ENCODE measurements around the gene TSPAN32. TPM values are rescaled to one million over a fixed set of nuclear protein-coding genes. Genes with fewer than 3 reads are reported as not detected.

Gene TSPAN32
- total and polyA plus RNA-seq, 10 of the 15 experiments (the other 5 are each of a cell fraction or from before 2014, with no cell fraction given) = 0.08 TPM; not detected in 9

DNA sequence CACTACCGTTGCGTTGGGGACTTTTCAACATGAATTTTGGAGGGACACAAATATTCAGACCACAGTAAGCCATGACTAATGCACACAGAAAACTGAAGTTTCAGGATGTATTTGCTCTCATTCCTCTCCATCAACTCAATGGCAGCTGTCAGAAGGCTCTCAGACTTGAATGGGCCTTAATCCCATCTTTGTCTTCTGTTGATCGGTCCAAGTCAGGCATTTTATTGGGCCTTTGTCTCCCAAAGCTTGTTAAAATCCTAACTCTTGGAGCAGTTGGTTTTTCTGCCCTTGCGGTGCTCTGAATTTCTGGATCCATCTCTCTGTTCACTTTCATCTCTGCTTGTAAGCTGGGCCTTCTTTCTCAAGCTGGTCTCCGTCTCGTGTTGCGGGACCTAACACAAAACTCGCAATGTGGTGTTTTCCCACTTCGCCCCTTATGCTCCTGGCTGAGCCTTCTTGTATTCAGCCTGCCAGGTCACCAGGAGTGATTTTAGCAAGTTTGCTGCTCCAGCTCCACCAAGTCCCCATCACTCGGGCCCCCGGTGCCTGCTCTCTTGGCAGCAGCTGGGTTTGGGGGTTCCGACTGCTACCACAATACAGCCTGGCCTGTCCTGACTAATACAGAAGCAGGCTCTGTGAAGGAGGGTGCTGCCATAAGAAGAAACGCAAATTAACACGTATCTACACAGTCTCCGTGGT lies 27.0 kb downstream of the TSPAN32 start (continued):
- TF ChIP-seq, protein P1, sequence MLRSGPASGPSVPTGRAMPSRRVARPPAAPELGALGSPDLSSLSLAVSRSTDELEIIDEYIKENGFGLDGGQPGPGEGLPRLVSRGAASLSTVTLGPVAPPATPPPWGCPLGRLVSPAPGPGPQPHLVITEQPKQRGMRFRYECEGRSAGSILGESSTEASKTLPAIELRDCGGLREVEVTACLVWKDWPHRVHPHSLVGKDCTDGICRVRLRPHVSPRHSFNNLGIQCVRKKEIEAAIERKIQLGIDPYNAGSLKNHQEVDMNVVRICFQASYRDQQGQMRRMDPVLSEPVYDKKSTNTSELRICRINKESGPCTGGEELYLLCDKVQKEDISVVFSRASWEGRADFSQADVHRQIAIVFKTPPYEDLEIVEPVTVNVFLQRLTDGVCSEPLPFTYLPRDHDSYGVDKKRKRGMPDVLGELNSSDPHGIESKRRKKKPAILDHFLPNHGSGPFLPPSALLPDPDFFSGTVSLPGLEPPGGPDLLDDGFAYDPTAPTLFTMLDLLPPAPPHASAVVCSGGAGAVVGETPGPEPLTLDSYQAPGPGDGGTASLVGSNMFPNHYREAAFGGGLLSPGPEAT (IDR thresholded peaks at IDR 0.05; ENCODE audit: low read depth) = no peak
- TF ChIP-seq RAD51 (IDR thresholded peaks at IDR 0.05) = no peak
- TF ChIP-seq CEBPZ (IDR thresholded peaks at IDR 0.05; ENCODE audit: low read depth, low read length) = no peak

DNA sequence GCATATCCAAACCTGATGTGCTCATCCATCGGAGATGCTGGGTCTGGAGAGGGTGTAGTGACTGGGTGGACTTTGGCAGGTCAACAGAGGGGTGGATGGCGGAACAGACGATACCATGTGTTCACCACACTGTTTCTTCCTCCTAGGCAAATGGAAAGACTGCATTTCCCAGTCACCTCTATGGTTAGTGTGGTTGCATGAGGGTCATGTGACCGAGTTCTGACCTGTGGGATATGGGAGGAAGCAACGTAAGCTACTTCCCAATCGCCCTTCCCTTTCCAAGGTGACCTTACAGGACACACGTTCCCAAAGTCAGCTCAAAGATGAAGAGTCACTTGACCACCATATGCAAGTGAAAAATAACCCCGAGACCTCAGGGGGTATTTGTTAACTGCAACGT lies 27.7 kb downstream of the TSPAN32 start:
- Histone ChIP-seq H3K9me3 (replicated peaks; ENCODE audit: control insufficient read depth, insufficient read depth, low read length) (no peaks in the 10 kb centered on the region; the same call in 2 of the 3 replicates), H3K27me3 (replicated peaks in 1 of 2; ENCODE audit: control insufficient read depth in 2 of 2, insufficient read depth in 2 of 2, low read length in 1 of 2) (no peaks in the 10 kb centered on the region), H3K27ac (ENCODE audit: control insufficient read depth, insufficient read depth) (no peak overlapping the region), H3K4me2 (ENCODE audit: control insufficient read depth, insufficient read depth) (no peak overlapping the region), H3K79me2 (ENCODE audit: control insufficient read depth, insufficient read depth, low read length) (no peaks in the 10 kb centered on the region), H2AFZ (ENCODE audit: control insufficient read depth, low read depth, low read length) (no peak overlapping the region), H3K4me3 (no peak overlapping the region), H3K36me3 (ENCODE audit: control insufficient read depth in 2 of 2, insufficient read depth in 2 of 2, low read length in 1 of 2) (no peaks in the 10 kb centered on the region), H3K4me1 (ENCODE audit: control insufficient read depth, insufficient read depth, low read length) (no peaks in the 10 kb centered on the region), H4K20me1 (ENCODE audit: control insufficient read depth, insufficient read depth) (no peaks in the 10 kb centered on the region), H3K9ac (ENCODE audit: control insufficient read depth, insufficient read depth, low read length) (no peak overlapping the region)
- FAIRE-seq (no peak), ATAC-seq (no peak), DNase-seq (ENCODE audit: low read depth, low spot score) (no peak)
- no peak for TF ChIP-seq ATF7 (IDR thresholded peaks at IDR 0.05; ENCODE audit: low read depth)
- no peak for TF ChIP-seq BHLHE40 (IDR thresholded peaks at IDR 0.05; ENCODE audit: borderline replicate concordance in 1 of 2, low read depth in 2 of 2, low read length in 1 of 2)
- TF ChIP-seq PBX3 (IDR thresholded peaks at IDR 0.05; ENCODE audit: insufficient replicate concordance, low read depth, low read length) = no peak
- TF ChIP-seq GATAD2B (conservative IDR thresholded peaks at IDR 0.05; ENCODE audit: low read depth) = no peak
- BruUV-seq (replicated peaks) = no TSS peak
- in situ Hi-C loops (cut with MboI) (no loop called here), intact Hi-C loops (cut with micrococcal nuclease; ENCODE audit: unreplicated experiment) (no loop called here)
- CTCF ChIA-PET = no interaction called here
- SMC1A ChIA-PET (ENCODE audit: uncharacterized antibody, unreplicated experiment) = interaction anchor here (1.1 kb wide), 1 partner anchor 23 kb away, joined by 3 read pairs; no protein-coding TSS in a partner anchor
- RAD21 ChIA-PET (ENCODE audit: unreplicated experiment) = no interaction called here
- 16% methylated on average over 9 of the region's 9 CpGs for WGBS (ENCODE audit: insufficient coverage, insufficient replicate concordance, low lambda C conversion rate, missing lambda C conversion rate)
- POLR2A ChIA-PET = no interaction called here

All from GM12878 (cell line).